WTC11 (cell line): ENCODE data around the gene CAMKMT. TPM values are rescaled to one million over a fixed set of nuclear protein-coding genes. Genes with fewer than 3 reads are reported as not detected.

ENCODE experiments used
- CREB1 ChIP-seq: sonication (generic); formaldehyde crosslinking; IDR thresholded peaks from 2 replicates; pipeline ENCODE4 v1.8.0; 2023; ENCODE audit warnings: mild to moderate bottlenecking, missing genetic modification reagents
- CTCF ChIP-seq: fragments of 200-600 bp; IDR thresholded peaks from 2 replicates; pipeline ENCODE4 v1.8.0; 2022; ENCODE audit warnings: antibody characterized with exemption
- ETV6 ChIP-seq: sonication (generic); formaldehyde crosslinking; IDR thresholded peaks from 2 replicates; pipeline ENCODE4 v1.8.1; 2022; ENCODE audit warnings: mild to moderate bottlenecking, missing genetic modification reagents
- FOXP1 ChIP-seq: sonication (generic); formaldehyde crosslinking; IDR thresholded peaks from 2 replicates; pipeline ENCODE4 v1.8.0; 2022; ENCODE audit warnings: missing genetic modification reagents, mild to moderate bottlenecking, moderate library complexity, borderline replicate concordance
- JUN ChIP-seq: sonication (generic); formaldehyde crosslinking; IDR thresholded peaks from 2 replicates; pipeline ENCODE4 v1.8.0; 2023; ENCODE audit warnings: mild to moderate bottlenecking, missing genetic modification reagents
- MLX ChIP-seq: sonication (generic); formaldehyde crosslinking; IDR thresholded peaks from 2 replicates; pipeline ENCODE4 v1.8.1; 2023; ENCODE audit warnings: mild to moderate bottlenecking, missing genetic modification reagents, moderate library complexity
- MYBL2 ChIP-seq: sonication (generic); formaldehyde crosslinking; IDR thresholded peaks from 2 replicates; pipeline ENCODE4 v1.8.1; 2023; ENCODE audit warnings: mild to moderate bottlenecking, moderate library complexity, missing genetic modification reagents
- NFE2L1 ChIP-seq: sonication (generic); formaldehyde crosslinking; IDR thresholded peaks from 2 replicates; pipeline ENCODE4 v1.8.1; 2023; ENCODE audit warnings: missing genetic modification reagents
- PRRX2 ChIP-seq: fragments of 250-450 bp; sonication (Bioruptor Pico); IDR thresholded peaks from 2 replicates; pipeline ENCODE4 v1.8.0; 2021; ENCODE audit warnings: mild to moderate bottlenecking
- RELA ChIP-seq: sonication (generic); formaldehyde crosslinking; IDR thresholded peaks from 2 replicates; pipeline ENCODE4 v1.8.1; 2022; ENCODE audit warnings: missing genetic modification reagents, mild to moderate bottlenecking, borderline replicate concordance
- SP1 ChIP-seq: sonication (generic); formaldehyde crosslinking; conservative IDR thresholded peaks from 2 replicates; pipeline ENCODE4 v1.8.1; 2022; ENCODE audit warnings: missing genetic modification reagents
- TEAD4 ChIP-seq: sonication (generic); formaldehyde crosslinking; IDR thresholded peaks from 2 replicates; pipeline ENCODE4 v1.8.0; 2022; ENCODE audit warnings: mild to moderate bottlenecking, missing genetic modification reagents
- ZBTB21 ChIP-seq: sonication (generic); formaldehyde crosslinking; IDR thresholded peaks from 2 replicates; pipeline ENCODE4 v1.8.1; 2023; ENCODE audit warnings: mild to moderate bottlenecking, missing genetic modification reagents, borderline replicate concordance
- ZNF263 ChIP-seq: sonication (generic); formaldehyde crosslinking; IDR thresholded peaks from 2 replicates; pipeline ENCODE4 v1.8.1; 2022; ENCODE audit warnings: low read depth, mild to moderate bottlenecking, moderate library complexity, missing genetic modification reagents
- ZNF396 ChIP-seq: fragments of 250-450 bp; sonication (Bioruptor Pico); IDR thresholded peaks from 2 replicates; pipeline ENCODE4 v1.8.0; 2021; ENCODE audit warnings: mild to moderate bottlenecking, moderate library complexity, borderline replicate concordance
- ZNF423 ChIP-seq: fragments of 250-450 bp; sonication (Bioruptor Pico); IDR thresholded peaks from 2 replicates; pipeline ENCODE4 v2.1.2; 2022; ENCODE audit warnings: mild to moderate bottlenecking, moderate library complexity
- total RNA-seq: library from RNA; stranded (reverse); gene quantifications from 3 replicates; pipeline ENCODE4 v1.2.3, GENCODE V29; 2021
- TF ChIP-seq, protein P1 (sequence below): sonication (generic); formaldehyde crosslinking; IDR thresholded peaks from 2 replicates; pipeline ENCODE4 v1.8.0; 2022; ENCODE audit warnings: mild to moderate bottlenecking, missing genetic modification reagents
- TF ChIP-seq, protein P2 (sequence below): fragments of 250-450 bp; sonication (Bioruptor Pico); IDR thresholded peaks from 2 replicates; pipeline ENCODE4 v1.9.0; 2021; ENCODE audit warnings: mild to moderate bottlenecking, borderline replicate concordance
- TF ChIP-seq, protein P3 (sequence below): sonication (generic); formaldehyde crosslinking; IDR thresholded peaks from 2 replicates; pipeline ENCODE4 v1.8.1; 2023; ENCODE audit warnings: mild to moderate bottlenecking, moderate library complexity, missing genetic modification reagents
- TF ChIP-seq, protein P4 (sequence below): sonication (generic); formaldehyde crosslinking; conservative IDR thresholded peaks from 2 replicates; pipeline ENCODE4 v1.8.1; 2022; ENCODE audit warnings: mild to moderate bottlenecking, missing genetic modification reagents
- TF ChIP-seq, protein P5 (sequence below): fragments of 250-450 bp; sonication (Bioruptor Pico); IDR thresholded peaks from 2 replicates; pipeline ENCODE4 v1.9.0; 2021; ENCODE audit warnings: mild to moderate bottlenecking
- TF ChIP-seq, protein P6 (sequence below): sonication (generic); formaldehyde crosslinking; IDR thresholded peaks from 2 replicates; pipeline ENCODE4 v1.8.0; 2022; ENCODE audit warnings: missing genetic modification reagents

CAMKMT gene
- total RNA-seq, 1 experiment from 2014 or later, result 20.6 TPM

DNA sequence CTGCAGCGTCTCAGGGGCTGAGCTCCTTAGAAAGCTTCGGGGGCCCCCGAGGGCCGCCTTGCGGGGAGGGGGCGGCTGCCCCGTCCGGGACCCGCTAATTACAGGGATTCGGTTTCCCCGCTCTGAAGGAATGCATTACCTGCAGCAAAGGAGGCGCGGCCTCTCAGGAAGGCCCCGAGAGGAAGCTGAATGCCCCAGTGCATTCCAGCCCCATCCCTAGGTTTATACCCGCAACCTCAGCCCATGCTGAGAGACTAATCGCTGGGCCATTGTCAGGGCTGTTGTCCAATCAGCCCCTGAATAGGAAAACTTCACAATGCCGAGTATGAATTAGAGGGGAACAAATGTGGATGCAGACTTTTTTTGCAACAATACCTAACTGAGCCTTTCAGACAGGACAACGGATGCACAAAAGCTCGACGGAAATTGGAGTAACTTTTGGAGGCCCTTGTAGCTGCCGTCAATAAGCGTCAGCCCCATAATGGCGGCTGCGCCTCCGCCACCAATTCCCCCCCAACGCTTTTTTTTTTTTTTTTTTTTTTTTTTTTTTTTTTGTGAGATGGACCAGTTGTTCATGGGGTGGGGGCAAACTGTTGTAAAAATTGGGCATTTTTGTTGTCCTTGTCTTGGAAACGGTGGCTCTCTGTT is 441.2 kb downstream of the CAMKMT start (continued):
- TF ChIP-seq, protein P1, sequence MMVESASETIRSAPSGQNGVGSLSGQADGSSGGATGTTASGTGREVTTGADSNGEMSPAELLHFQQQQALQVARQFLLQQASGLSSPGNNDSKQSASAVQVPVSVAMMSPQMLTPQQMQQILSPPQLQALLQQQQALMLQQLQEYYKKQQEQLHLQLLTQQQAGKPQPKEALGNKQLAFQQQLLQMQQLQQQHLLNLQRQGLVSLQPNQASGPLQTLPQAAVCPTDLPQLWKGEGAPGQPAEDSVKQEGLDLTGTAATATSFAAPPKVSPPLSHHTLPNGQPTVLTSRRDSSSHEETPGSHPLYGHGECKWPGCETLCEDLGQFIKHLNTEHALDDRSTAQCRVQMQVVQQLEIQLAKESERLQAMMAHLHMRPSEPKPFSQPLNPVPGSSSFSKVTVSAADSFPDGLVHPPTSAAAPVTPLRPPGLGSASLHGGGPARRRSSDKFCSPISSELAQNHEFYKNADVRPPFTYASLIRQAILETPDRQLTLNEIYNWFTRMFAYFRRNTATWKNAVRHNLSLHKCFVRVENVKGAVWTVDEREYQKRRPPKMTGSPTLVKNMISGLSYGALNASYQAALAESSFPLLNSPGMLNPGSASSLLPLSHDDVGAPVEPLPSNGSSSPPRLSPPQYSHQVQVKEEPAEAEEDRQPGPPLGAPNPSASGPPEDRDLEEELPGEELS (CRISPR knock-in tag), result peak; percentile 95; the same call in 1 of the 2 replicates
- TF ChIP-seq MLX (no peak), MYBL2 (CRISPR knock-in tag) (no peak), CTCF (no peak), RELA (CRISPR knock-in tag) (no peak), ZNF396 (CRISPR knock-in tag) (no peak), TEAD4 (CRISPR knock-in tag) (peak; percentile 91), ETV6 (CRISPR knock-in tag) (no peak; the same call in 1 of the 2 replicates), JUN (CRISPR knock-in tag) (no peak), CREB1 (no peak), NFE2L1 (CRISPR knock-in tag) (no peak), PRRX2 (CRISPR knock-in tag) (no peak), ZNF423 (CRISPR knock-in tag) (no peak), SP1 (CRISPR knock-in tag) (peak; percentile 45; the same call in 1 of the 2 replicates), ZNF263 (CRISPR knock-in tag) (no peak), FOXP1 (0 out of 2 replicates have a peak, but pooled peaks have one; percentile 33), ZBTB21 (CRISPR knock-in tag) (0 out of 2 replicates have a peak, but pooled peaks have one; percentile 72)
- TF ChIP-seq, protein P2, sequence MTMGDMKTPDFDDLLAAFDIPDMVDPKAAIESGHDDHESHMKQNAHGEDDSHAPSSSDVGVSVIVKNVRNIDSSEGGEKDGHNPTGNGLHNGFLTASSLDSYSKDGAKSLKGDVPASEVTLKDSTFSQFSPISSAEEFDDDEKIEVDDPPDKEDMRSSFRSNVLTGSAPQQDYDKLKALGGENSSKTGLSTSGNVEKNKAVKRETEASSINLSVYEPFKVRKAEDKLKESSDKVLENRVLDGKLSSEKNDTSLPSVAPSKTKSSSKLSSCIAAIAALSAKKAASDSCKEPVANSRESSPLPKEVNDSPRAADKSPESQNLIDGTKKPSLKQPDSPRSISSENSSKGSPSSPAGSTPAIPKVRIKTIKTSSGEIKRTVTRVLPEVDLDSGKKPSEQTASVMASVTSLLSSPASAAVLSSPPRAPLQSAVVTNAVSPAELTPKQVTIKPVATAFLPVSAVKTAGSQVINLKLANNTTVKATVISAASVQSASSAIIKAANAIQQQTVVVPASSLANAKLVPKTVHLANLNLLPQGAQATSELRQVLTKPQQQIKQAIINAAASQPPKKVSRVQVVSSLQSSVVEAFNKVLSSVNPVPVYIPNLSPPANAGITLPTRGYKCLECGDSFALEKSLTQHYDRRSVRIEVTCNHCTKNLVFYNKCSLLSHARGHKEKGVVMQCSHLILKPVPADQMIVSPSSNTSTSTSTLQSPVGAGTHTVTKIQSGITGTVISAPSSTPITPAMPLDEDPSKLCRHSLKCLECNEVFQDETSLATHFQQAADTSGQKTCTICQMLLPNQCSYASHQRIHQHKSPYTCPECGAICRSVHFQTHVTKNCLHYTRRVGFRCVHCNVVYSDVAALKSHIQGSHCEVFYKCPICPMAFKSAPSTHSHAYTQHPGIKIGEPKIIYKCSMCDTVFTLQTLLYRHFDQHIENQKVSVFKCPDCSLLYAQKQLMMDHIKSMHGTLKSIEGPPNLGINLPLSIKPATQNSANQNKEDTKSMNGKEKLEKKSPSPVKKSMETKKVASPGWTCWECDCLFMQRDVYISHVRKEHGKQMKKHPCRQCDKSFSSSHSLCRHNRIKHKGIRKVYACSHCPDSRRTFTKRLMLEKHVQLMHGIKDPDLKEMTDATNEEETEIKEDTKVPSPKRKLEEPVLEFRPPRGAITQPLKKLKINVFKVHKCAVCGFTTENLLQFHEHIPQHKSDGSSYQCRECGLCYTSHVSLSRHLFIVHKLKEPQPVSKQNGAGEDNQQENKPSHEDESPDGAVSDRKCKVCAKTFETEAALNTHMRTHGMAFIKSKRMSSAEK (CRISPR knock-in tag), result no peak
- TF ChIP-seq, protein P3, sequence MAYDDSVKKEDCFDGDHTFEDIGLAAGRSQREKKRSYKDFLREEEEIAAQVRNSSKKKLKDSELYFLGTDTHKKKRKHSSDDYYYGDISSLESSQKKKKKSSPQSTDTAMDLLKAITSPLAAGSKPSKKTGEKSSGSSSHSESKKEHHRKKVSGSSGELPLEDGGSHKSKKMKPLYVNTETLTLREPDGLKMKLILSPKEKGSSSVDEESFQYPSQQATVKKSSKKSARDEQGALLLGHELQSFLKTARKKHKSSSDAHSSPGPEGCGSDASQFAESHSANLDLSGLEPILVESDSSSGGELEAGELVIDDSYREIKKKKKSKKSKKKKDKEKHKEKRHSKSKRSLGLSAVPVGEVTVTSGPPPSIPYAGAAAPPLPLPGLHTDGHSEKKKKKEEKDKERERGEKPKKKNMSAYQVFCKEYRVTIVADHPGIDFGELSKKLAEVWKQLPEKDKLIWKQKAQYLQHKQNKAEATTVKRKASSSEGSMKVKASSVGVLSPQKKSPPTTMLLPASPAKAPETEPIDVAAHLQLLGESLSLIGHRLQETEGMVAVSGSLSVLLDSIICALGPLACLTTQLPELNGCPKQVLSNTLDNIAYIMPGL (CRISPR knock-in tag), result no peak
- TF ChIP-seq, protein P4, sequence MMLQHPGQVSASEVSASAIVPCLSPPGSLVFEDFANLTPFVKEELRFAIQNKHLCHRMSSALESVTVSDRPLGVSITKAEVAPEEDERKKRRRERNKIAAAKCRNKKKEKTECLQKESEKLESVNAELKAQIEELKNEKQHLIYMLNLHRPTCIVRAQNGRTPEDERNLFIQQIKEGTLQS (CRISPR knock-in tag), result no peak
- TF ChIP-seq, protein P5, sequence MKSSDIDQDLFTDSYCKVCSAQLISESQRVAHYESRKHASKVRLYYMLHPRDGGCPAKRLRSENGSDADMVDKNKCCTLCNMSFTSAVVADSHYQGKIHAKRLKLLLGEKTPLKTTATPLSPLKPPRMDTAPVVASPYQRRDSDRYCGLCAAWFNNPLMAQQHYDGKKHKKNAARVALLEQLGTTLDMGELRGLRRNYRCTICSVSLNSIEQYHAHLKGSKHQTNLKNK (CRISPR knock-in tag), result peak; percentile 95; the same call in 1 of the 2 replicates
- TF ChIP-seq, protein P6, sequence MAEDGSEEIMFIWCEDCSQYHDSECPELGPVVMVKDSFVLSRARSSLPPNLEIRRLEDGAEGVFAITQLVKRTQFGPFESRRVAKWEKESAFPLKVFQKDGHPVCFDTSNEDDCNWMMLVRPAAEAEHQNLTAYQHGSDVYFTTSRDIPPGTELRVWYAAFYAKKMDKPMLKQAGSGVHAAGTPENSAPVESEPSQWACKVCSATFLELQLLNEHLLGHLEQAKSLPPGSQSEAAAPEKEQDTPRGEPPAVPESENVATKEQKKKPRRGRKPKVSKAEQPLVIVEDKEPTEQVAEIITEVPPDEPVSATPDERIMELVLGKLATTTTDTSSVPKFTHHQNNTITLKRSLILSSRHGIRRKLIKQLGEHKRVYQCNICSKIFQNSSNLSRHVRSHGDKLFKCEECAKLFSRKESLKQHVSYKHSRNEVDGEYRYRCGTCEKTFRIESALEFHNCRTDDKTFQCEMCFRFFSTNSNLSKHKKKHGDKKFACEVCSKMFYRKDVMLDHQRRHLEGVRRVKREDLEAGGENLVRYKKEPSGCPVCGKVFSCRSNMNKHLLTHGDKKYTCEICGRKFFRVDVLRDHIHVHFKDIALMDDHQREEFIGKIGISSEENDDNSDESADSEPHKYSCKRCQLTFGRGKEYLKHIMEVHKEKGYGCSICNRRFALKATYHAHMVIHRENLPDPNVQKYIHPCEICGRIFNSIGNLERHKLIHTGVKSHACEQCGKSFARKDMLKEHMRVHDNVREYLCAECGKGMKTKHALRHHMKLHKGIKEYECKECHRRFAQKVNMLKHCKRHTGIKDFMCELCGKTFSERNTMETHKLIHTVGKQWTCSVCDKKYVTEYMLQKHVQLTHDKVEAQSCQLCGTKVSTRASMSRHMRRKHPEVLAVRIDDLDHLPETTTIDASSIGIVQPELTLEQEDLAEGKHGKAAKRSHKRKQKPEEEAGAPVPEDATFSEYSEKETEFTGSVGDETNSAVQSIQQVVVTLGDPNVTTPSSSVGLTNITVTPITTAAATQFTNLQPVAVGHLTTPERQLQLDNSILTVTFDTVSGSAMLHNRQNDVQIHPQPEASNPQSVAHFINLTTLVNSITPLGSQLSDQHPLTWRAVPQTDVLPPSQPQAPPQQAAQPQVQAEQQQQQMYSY (CRISPR knock-in tag), result no peak
